Kidney capillary endothelial cell (primary cell): ENCODE data around the gene STAC2.
"Not testable (repeated sequence)": the region's sequence is repeated elsewhere in the genome, so short reads cannot be mapped to it uniquely, and the experiment has no call there.

ENCODE experiments used
- DNase-seq: peaks from one replicate; pipeline ENCODE4 v3.0.0-alpha.2; 2018; ENCODE audit warnings: low spot score

Gene STAC2

GRCh38 chr17:39186481-39187002 lies 39.2 kb downstream of the STAC2 start:
- no peak for DNase-seq

- no peak for DNase-seq
Observed at GRCh38 chr17:39183720-39184119, 42.0 kb downstream of the STAC2 start.

GRCh38 chr17:39183045-39183444 lies 42.7 kb downstream of the STAC2 start:
- no peak for DNase-seq

GRCh38 chr17:39181303-39181702 lies 44.4 kb downstream of the STAC2 start:
- DNase-seq, result no peak

- no peak for DNase-seq
Observed at GRCh38 chr17:39178536-39178935, 47.2 kb downstream of the STAC2 start.

GRCh38 chr17:39177256-39177655 lies 48.5 kb downstream of the STAC2 start:
- DNase-seq, result no peak

- peak; percentile 34 for DNase-seq
Observed at GRCh38 chr17:39175695-39176093, 50.1 kb downstream of the STAC2 start.

GRCh38 chr17:39174920-39175694 lies 50.6 kb downstream of the STAC2 start:
- no peak for DNase-seq

- DNase-seq, result no peak
Observed at GRCh38 chr17:39173526-39174274, 52.0 kb downstream of the STAC2 start.

GRCh38 chr17:39173080-39173479 lies 52.7 kb downstream of the STAC2 start:
- no peak for DNase-seq

GRCh38 chr17:39171933-39172332 lies 53.8 kb downstream of the STAC2 start:
- DNase-seq, result no peak

GRCh38 chr17:39170558-39170957 lies 55.2 kb downstream of the STAC2 start:
- no peak for DNase-seq

- DNase-seq, result no peak
Observed at GRCh38 chr17:39170109-39170508, 55.6 kb downstream of the STAC2 start.

GRCh38 chr17:39169518-39169917 lies 56.2 kb downstream of the STAC2 start:
- no peak for DNase-seq

- no peak for DNase-seq
Observed at GRCh38 chr17:39169101-39169500, 56.6 kb downstream of the STAC2 start.

- not testable (repeated sequence) for DNase-seq
Observed at GRCh38 chr17:39168503-39168902, 57.2 kb downstream of the STAC2 start.

GRCh38 chr17:39167476-39167875 lies 58.3 kb downstream of the STAC2 start:
- DNase-seq, result no peak

- DNase-seq, result no peak
Observed at GRCh38 chr17:39166437-39167335, 59.1 kb downstream of the STAC2 start.

- no peak for DNase-seq
Observed at GRCh38 chr17:39165841-39166349, 59.9 kb downstream of the STAC2 start, which contains the start of gene ARL5C. TSS of gene ARL5C (minus strand) at chr17:39166161. CDS start at chr17:39165760, 401 bp downstream.

GRCh38 chr17:39165178-39165840 lies 60.4 kb downstream of the STAC2 start:
- DNase-seq, result no peak

- DNase-seq, result peak; percentile 61
Observed at GRCh38 chr17:39164675-39165143, 61.0 kb downstream of the STAC2 start.
